Keratinocyte (primary cell): ENCODE data around the gene CHD9. TPM values are rescaled to one million over a fixed set of nuclear protein-coding genes. Genes with fewer than 3 reads are reported as not detected.

Experiments used
- DNase-seq: peaks from one replicate; pipeline ENCODE4 v3.0.0-alpha.2; 2011; ENCODE audit warnings: low read depth, missing footprints, low spot score
- FAIRE-seq: peaks from 2 replicates; lab custom pipeline; 2011; peaks lifted over from hg19 to GRCh38; lab: Jason Lieb, UNC
- H2AFZ ChIP-seq: 2 replicates; pipeline ENCODE4 v1.6.0; 2012; ENCODE audit warnings: low read length, control low read depth, inconsistent platforms; ENCODE audit not compliant: control insufficient read depth
- H3K27ac ChIP-seq: 2 replicates; pipeline ENCODE4 v1.5.1; 2011; ENCODE audit warnings: low read length; ENCODE audit not compliant: control insufficient read depth, insufficient read depth
- H3K27me3 ChIP-seq: 3 replicates; pipeline ENCODE4 v1.6.0; 2011; ENCODE audit warnings: low read length; ENCODE audit not compliant: control insufficient read depth, insufficient read depth; ENCODE audit errors: extremely low read depth
- H3K36me3 ChIP-seq, 2 experiments: 2 replicates in 1 of 2; 3 replicates in 1 of 2; pipeline ENCODE4 v1.5.1; 2011; ENCODE audit warnings: low read length in 2 of 2, mild to moderate bottlenecking in 1 of 2; ENCODE audit not compliant: control insufficient read depth in 2 of 2, insufficient read depth in 2 of 2; ENCODE audit errors: extremely low read depth in 1 of 2
- H3K4me1 ChIP-seq: 3 replicates; pipeline ENCODE4 v1.5.1; 2011; ENCODE audit warnings: low read length; ENCODE audit not compliant: control insufficient read depth, insufficient read depth; ENCODE audit errors: extremely low read depth
- H3K4me2 ChIP-seq: 3 replicates; pipeline ENCODE4 v1.6.0; 2011; ENCODE audit warnings: low read depth, low read length; ENCODE audit not compliant: control insufficient read depth, insufficient read depth; ENCODE audit errors: extremely low read depth
- H3K4me3 ChIP-seq, 3 experiments: fragments of 200-600 bp in 1 of 3; sonication (generic) in 1 of 3; 2 replicates in 2 of 3; 3 replicates in 1 of 3; pipeline ENCODE4 v1.5.1; 2011 to 2016; ENCODE audit warnings: low read length in 3 of 3, mild to moderate bottlenecking in 3 of 3, control low read depth in 2 of 3, inconsistent platforms in 1 of 3, low read depth in 1 of 3, mixed read lengths in 1 of 3, mixed run types in 1 of 3, moderate library complexity in 1 of 3; ENCODE audit not compliant: control insufficient read depth in 2 of 3, insufficient read depth in 2 of 3; ENCODE audit errors: extremely low read depth in 1 of 3
- H3K79me2 ChIP-seq: 2 replicates; pipeline ENCODE4 v1.6.0; 2012; ENCODE audit warnings: low read length; ENCODE audit not compliant: control insufficient read depth, insufficient read depth
- H3K9ac ChIP-seq: 3 replicates; pipeline ENCODE4 v1.6.0; 2011; ENCODE audit warnings: low read length; ENCODE audit not compliant: control insufficient read depth, insufficient read depth; ENCODE audit errors: extremely low read depth
- H3K9me1 ChIP-seq: 3 replicates; pipeline ENCODE4 v1.6.0; 2011; ENCODE audit warnings: low read length; ENCODE audit not compliant: control insufficient read depth, insufficient read depth; ENCODE audit errors: extremely low read depth
- H3K9me3 ChIP-seq: 2 replicates; pipeline ENCODE4 v1.5.1; 2012; ENCODE audit warnings: low read depth, low read length; ENCODE audit not compliant: control insufficient read depth
- H4K20me1 ChIP-seq: 3 replicates; pipeline ENCODE4 v1.6.0; 2011; ENCODE audit warnings: low read length; ENCODE audit not compliant: control insufficient read depth, insufficient read depth; ENCODE audit errors: extremely low read depth
- EZH2 ChIP-seq: IDR thresholded peaks from one replicate; pipeline ENCODE4 v1.6.1; 2012; ENCODE audit warnings: inconsistent platforms, mild to moderate bottlenecking, low read length, moderate library complexity
- dilution Hi-C: fragments of 300-500 bp; cut with MboI; formaldehyde crosslinking; loops from one replicate; pipeline ENCODE4 v1.7.0; 2020; ENCODE audit warnings: low sequenced_read_pairs; ENCODE audit not compliant: extremely low pct_ligation_motif_present
- polyA plus RNA-seq, 5 experiments: library from polyadenylated mRNA; depleted of rRNA in 3 of 5; stranded (reverse) in 3 of 5; stranded (forward) in 1 of 5; unstranded in 1 of 5; fragments of >200 nt; gene quantifications; 1 replicate in 1 of 5; 2 replicates in 3 of 5; 3 replicates in 1 of 5; pipeline versions ENCODE4 v1.2.1 to v1.2.3, GENCODE V29; 2011 to 2012; ENCODE audit warnings: missing spikeins in 2 of 5, low read depth in 1 of 5, low replicate concordance in 1 of 5
- TF ChIP-seq, protein P1 (sequence below), 3 experiments: IDR thresholded peaks in 1 of 3; conservative IDR thresholded peaks in 1 of 3; optimal IDR thresholded peaks in 1 of 3; 2 replicates in 2 of 3; 3 replicates in 1 of 3; pipeline versions ENCODE3 to v1.5.1; 2011; ENCODE audit warnings: low read length in 3 of 3, mild to moderate bottlenecking in 3 of 3, moderate library complexity in 2 of 3, control low read depth in 1 of 3, inconsistent platforms in 1 of 3; ENCODE audit not compliant: insufficient read depth in 2 of 3; ENCODE audit errors: extremely low read depth in 1 of 3

The CHD9 gene
- polyA plus RNA-seq, 1 donor (not counting 4 experiments of a cell fraction or from before 2014, with no cell fraction given), result 32.8 TPM

DNA sequence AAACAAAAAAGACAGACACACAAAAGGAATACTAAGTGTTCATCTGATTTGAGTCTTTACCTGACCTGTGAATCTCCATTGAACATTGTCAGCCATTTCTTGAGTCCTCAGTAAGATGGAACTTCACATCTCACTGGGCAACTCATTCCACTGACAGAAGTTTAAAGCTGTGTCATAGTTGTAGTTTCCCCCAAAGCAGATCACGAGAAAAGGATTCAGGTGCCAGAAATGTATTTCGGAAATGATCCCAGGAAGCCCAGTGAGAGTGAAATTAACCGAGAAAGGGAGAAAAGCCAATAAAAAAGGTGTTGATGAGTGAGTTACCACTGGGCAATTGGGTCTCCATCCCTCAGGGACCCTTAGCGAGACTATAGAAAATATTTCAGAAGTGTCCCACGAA is 6.5 kb downstream of the CHD9 start:
- TF ChIP-seq EZH2, result no peak
- TF ChIP-seq, protein P1, sequence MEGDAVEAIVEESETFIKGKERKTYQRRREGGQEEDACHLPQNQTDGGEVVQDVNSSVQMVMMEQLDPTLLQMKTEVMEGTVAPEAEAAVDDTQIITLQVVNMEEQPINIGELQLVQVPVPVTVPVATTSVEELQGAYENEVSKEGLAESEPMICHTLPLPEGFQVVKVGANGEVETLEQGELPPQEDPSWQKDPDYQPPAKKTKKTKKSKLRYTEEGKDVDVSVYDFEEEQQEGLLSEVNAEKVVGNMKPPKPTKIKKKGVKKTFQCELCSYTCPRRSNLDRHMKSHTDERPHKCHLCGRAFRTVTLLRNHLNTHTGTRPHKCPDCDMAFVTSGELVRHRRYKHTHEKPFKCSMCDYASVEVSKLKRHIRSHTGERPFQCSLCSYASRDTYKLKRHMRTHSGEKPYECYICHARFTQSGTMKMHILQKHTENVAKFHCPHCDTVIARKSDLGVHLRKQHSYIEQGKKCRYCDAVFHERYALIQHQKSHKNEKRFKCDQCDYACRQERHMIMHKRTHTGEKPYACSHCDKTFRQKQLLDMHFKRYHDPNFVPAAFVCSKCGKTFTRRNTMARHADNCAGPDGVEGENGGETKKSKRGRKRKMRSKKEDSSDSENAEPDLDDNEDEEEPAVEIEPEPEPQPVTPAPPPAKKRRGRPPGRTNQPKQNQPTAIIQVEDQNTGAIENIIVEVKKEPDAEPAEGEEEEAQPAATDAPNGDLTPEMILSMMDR (optimal IDR thresholded peaks at IDR 0.05 in 1 of 3, IDR thresholded peaks at IDR 0.05 in 1 of 3, conservative IDR thresholded peaks at IDR 0.05 in 1 of 3; ENCODE audit: extremely low read depth in 1 of 3, insufficient read depth in 2 of 3, low read length in 3 of 3), result no peak
- no peaks in the 10 kb centered on the region for H3K9me1 ChIP-seq
- no peaks in the 10 kb centered on the region for H3K27me3 ChIP-seq
- no peak overlapping the region for H2AFZ ChIP-seq
- H3K79me2 ChIP-seq, result peaks cover 61% of the 10 kb centered on the region
- H3K4me3 ChIP-seq, result no peak overlapping the region
- H3K4me1 ChIP-seq, result peaks cover 17% of the 10 kb centered on the region
- no peak for DNase-seq
- H3K9me3 ChIP-seq, result no peaks in the 10 kb centered on the region
- FAIRE-seq, result no peak
- dilution Hi-C loops, result no loop called here
- no peak overlapping the region for H3K9ac ChIP-seq
- H3K36me3 ChIP-seq, result peaks cover 0 to 10% of the 10 kb centered on the region in 2 experiments
- H4K20me1 ChIP-seq, result no peaks in the 10 kb centered on the region
- H3K27ac ChIP-seq, result no peak overlapping the region
- H3K4me2 ChIP-seq, result no peak overlapping the region

DNA sequence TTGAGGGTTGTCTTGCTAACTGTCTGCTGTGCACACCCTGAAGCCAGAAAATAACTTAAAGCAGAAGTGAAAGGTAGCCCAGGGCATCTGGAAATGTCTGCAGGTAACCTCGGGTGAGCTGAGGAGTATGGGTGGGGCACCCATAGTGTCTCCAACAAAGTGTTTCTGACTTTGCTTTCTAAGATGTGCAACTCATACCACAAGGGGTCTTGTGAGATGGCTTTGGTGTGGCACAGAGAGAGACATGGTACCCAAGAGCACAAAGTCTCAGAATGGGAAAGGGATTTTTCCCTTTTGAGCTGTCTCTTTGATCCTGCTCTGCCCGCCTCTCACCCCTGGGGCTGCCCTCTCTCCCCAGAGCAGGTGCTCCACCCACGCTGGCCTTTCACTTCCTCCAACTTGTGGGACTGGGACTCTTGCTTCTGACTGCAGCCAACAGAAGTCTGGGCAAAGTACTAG is 6.9 kb downstream of the CHD9 start:
- Histone ChIP-seq H3K9ac (no peak overlapping the region), H4K20me1 (no peaks in the 10 kb centered on the region), H3K9me1 (no peaks in the 10 kb centered on the region), H3K27me3 (no peaks in the 10 kb centered on the region), H3K4me2 (no peak overlapping the region), H3K9me3 (no peaks in the 10 kb centered on the region), H3K4me3 (no peak overlapping the region), H3K4me1 (peaks cover 14% of the 10 kb centered on the region), H3K27ac (no peak overlapping the region), H3K36me3 (peaks cover 0 to 12% of the 10 kb centered on the region in 2 experiments), H3K79me2 (peaks cover 61% of the 10 kb centered on the region), H2AFZ (no peak overlapping the region)
- no peak for DNase-seq
- dilution Hi-C loops, result no loop called here
- TF ChIP-seq EZH2, result no peak
- FAIRE-seq, result no peak

DNA sequence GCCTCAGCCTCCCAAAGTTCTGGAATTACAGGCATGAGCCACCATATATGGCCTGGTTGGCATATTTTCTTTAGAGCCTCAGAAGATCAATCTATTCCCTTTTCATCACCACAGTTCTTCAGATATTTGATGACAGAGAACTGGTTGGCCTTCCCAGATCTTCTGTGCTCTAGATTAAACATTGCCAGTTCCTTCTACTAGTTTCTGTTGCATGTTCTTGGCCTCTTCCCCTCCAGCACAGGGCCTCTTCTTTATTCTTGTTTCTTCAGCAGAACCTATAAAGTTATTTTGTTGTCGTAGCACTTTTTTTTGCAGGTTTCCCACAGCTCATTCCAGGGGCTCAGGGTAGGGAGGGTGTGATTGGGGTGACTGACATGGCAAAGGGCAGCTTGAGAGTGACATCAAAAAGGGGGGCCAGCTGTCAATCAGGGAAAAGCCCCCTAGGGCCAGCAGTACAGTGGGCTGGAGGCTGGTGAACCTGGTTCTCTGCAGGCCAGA is 9.3 kb downstream of the CHD9 start:
- FAIRE-seq (no peak), DNase-seq (no peak)
- Histone ChIP-seq H3K27me3 (no peaks in the 10 kb centered on the region), H3K4me1 (peaks cover 8% of the 10 kb centered on the region), H2AFZ (no peak overlapping the region), H3K27ac (no peak overlapping the region), H4K20me1 (no peaks in the 10 kb centered on the region), H3K9me3 (no peaks in the 10 kb centered on the region), H3K79me2 (peaks cover 54% of the 10 kb centered on the region), H3K9me1 (no peaks in the 10 kb centered on the region), H3K4me2 (no peak overlapping the region), H3K4me3 (no peak overlapping the region), H3K36me3 (peaks cover 5 to 7% of the 10 kb centered on the region in 2 experiments), H3K9ac (no peak overlapping the region)
- dilution Hi-C loops, result no loop called here
- no peak for TF ChIP-seq EZH2
- TF ChIP-seq, protein P1 (optimal IDR thresholded peaks at IDR 0.05 in 1 of 3, IDR thresholded peaks at IDR 0.05 in 1 of 3, conservative IDR thresholded peaks at IDR 0.05 in 1 of 3; ENCODE audit: extremely low read depth in 1 of 3, insufficient read depth in 2 of 3, low read length in 3 of 3), result no peak
